K562 (cell line): ENCODE data around the gene TMEM123. TPM values are rescaled to one million over a fixed set of nuclear protein-coding genes. Genes with fewer than 3 reads are reported as not detected.

Source experiments
- ARID3A ChIP-seq: IDR thresholded peaks from 2 replicates; pipeline ENCODE4 v1.6.1; 2012; ENCODE audit warnings: low read depth, low read length, improper control_type of control experiment, borderline replicate concordance
- CBX1 ChIP-seq: sonication (generic); IDR thresholded peaks from 2 replicates; pipeline ENCODE4 v1.6.1; 2016; ENCODE audit warnings: antibody characterized with exemption, low read depth, mild to moderate bottlenecking
- CXXC5 ChIP-seq: fragments of 250-450 bp; sonication (Bioruptor Pico); IDR thresholded peaks from 2 replicates; pipeline ENCODE4 v1.8.0; 2022; ENCODE audit warnings: inconsistent platforms, mild to moderate bottlenecking, moderate library complexity
- GABPB1 ChIP-seq: sonication (generic); formaldehyde crosslinking; IDR thresholded peaks from 2 replicates; pipeline ENCODE4 v1.8.0; 2022; ENCODE audit warnings: mild to moderate bottlenecking, missing genetic modification reagents
- GTF2F1 ChIP-seq: IDR thresholded peaks from 2 replicates; pipeline ENCODE4 v1.6.1; 2011; ENCODE audit warnings: low read depth, low read length, improper control_type of control experiment
- HDAC1 ChIP-seq, 2 experiments: fragments of 450-650 bp; IDR thresholded peaks; 2 replicates each; pipeline ENCODE4 v1.6.1; 2016 to 2017; ENCODE audit warnings: inconsistent platforms in 1 of 2, mild to moderate bottlenecking in 1 of 2, moderate library complexity in 1 of 2
- IRF9 ChIP-seq: fragments of 450-650 bp; IDR thresholded peaks from 2 replicates; pipeline ENCODE4 v1.6.1; 2016; ENCODE audit warnings: missing biosample characterization, missing genetic modification characterization
- KDM2B ChIP-seq: fragments of 250-450 bp; sonication (Bioruptor Pico); IDR thresholded peaks from 2 replicates; pipeline ENCODE4 v1.8.0; 2021; ENCODE audit warnings: mild to moderate bottlenecking, moderate library complexity
- MAFG ChIP-seq: fragments of 450-650 bp; conservative IDR thresholded peaks from 2 replicates; pipeline ENCODE4 v1.6.1; 2016; ENCODE audit warnings: missing genetic modification characterization, missing compliant biosample characterization
- POLR2AphosphoS2 ChIP-seq: IDR thresholded peaks from 2 replicates; pipeline ENCODE4 v1.6.1; 2012; ENCODE audit warnings: low read length, improper control_type of control experiment
- POLR2AphosphoS5 ChIP-seq: IDR thresholded peaks from 2 replicates; pipeline ENCODE4 v1.6.1; 2011; ENCODE audit warnings: mild to moderate bottlenecking, low read depth, low read length, moderate library complexity; ENCODE audit not compliant: control insufficient read depth, insufficient read depth
- RB1 ChIP-seq: fragments of 450-650 bp; IDR thresholded peaks from 2 replicates; pipeline ENCODE4 v1.6.1; 2017; ENCODE audit warnings: low read depth, mild to moderate bottlenecking
- RFX5 ChIP-seq: IDR thresholded peaks from 2 replicates; pipeline ENCODE4 v1.6.1; 2011; ENCODE audit warnings: low read depth, mild to moderate bottlenecking, improper control_type of control experiment, low read length
- TCF7L2 ChIP-seq: fragments of 150-350 bp; IDR thresholded peaks from 2 replicates; pipeline ENCODE4 v1.6.1; 2016; ENCODE audit warnings: low read depth, mild to moderate bottlenecking, low read length, moderate library complexity
- TCFL5 ChIP-seq: fragments of 250-450 bp; sonication (Bioruptor Pico); conservative IDR thresholded peaks from 2 replicates; pipeline ENCODE4 v1.6.1; 2021; ENCODE audit warnings: mild to moderate bottlenecking, moderate library complexity, matching md5 sums
- U2AF1 ChIP-seq: fragments of 200-400 bp; formaldehyde crosslinking; optimal IDR thresholded peaks from 2 replicates; pipeline ENCODE3; 2017; ENCODE audit warnings: mild to moderate bottlenecking, low read depth, low read length, moderate library complexity
- XRCC5 ChIP-seq: fragments of 200-400 bp; formaldehyde crosslinking; IDR thresholded peaks from 2 replicates; pipeline ENCODE4 v1.6.1; 2017; ENCODE audit warnings: low read depth, mild to moderate bottlenecking, low read length
- polyA plus RNA-seq, 8 experiments: library from polyadenylated mRNA; depleted of rRNA in 4 of 8; stranded (reverse) in 5 of 8; unstranded in 3 of 8; fragments of >200 nt; fragmentation: Nextera tagmentation in 2 of 8; fragmentation: Illumina TruSeq in 1 of 8; extraction: Ambion mirVana in 2 of 8; extraction: Trizol in 1 of 8; gene quantifications; 2 replicates each; pipeline versions ENCODE4 v1.2.1 to v1.2.3, GENCODE V29; 2011 to 2014; ENCODE audit warnings: inconsistent platforms in 1 of 8, missing spikeins in 1 of 8
- total RNA-seq, 7 experiments: library from RNA; depleted of rRNA in 6 of 7; stranded (reverse); fragments of >200 nt in 6 of 7; fragmentation: Illumina TruSeq in 2 of 7; extraction: Trizol in 2 of 7; gene quantifications; 2 replicates each; pipeline versions ENCODE4 v1.2.1 to v1.2.3, GENCODE V29; 2011 to 2021; ENCODE audit warnings: low replicate concordance in 1 of 7
- TF ChIP-seq, protein P1 (sequence below): sonication (generic); formaldehyde crosslinking; IDR thresholded peaks from 2 replicates; pipeline ENCODE4 v1.8.0; 2022; ENCODE audit warnings: mild to moderate bottlenecking, missing genetic modification reagents
- TF ChIP-seq, protein P2 (sequence below): sonication (generic); formaldehyde crosslinking; IDR thresholded peaks from 2 replicates; pipeline ENCODE4 v1.8.1; 2023; ENCODE audit warnings: mild to moderate bottlenecking, missing genetic modification reagents

Gene TMEM123
- total and polyA plus RNA-seq, 9 of the 15 experiments (the other 6 are each of a cell fraction or from before 2014, with no cell fraction given): 19.8 to 344 (median 82.4) TPM

GRCh38 chr11:102346748-102347461, 105.7 kb downstream of the TMEM123 start, which contains the start of gene BIRC2 (continued):
- TF ChIP-seq CBX1 (peak; percentile 60; the same call in 1 of the 2 replicates), POLR2AphosphoS2 (no peak), ARID3A (no peak), IRF9 (no peak), KDM2B (CRISPR knock-in tag) (peak; percentile 31; the same call in 1 of the 2 replicates), GTF2F1 (0 out of 2 replicates have a peak, but pooled peaks have one; percentile 73), TCF7L2 (no peak), POLR2AphosphoS5 (peak; percentile 67; the same call in 1 of the 2 replicates), CXXC5 (CRISPR knock-in tag) (peak; percentile 95), HDAC1 (IDR thresholded peaks at IDR 0.05) (peak in 1 of 2 experiments; percentile 59; a peak in 2 of 4 replicates), GABPB1 (CRISPR knock-in tag) (peak; percentile 82), U2AF1 (peak; percentile 85), XRCC5 (peak; percentile 79), RFX5 (no peak), MAFG (no peak), RB1 (peak; percentile 94), TCFL5 (CRISPR knock-in tag) (no peak)
- TF ChIP-seq, protein P1, sequence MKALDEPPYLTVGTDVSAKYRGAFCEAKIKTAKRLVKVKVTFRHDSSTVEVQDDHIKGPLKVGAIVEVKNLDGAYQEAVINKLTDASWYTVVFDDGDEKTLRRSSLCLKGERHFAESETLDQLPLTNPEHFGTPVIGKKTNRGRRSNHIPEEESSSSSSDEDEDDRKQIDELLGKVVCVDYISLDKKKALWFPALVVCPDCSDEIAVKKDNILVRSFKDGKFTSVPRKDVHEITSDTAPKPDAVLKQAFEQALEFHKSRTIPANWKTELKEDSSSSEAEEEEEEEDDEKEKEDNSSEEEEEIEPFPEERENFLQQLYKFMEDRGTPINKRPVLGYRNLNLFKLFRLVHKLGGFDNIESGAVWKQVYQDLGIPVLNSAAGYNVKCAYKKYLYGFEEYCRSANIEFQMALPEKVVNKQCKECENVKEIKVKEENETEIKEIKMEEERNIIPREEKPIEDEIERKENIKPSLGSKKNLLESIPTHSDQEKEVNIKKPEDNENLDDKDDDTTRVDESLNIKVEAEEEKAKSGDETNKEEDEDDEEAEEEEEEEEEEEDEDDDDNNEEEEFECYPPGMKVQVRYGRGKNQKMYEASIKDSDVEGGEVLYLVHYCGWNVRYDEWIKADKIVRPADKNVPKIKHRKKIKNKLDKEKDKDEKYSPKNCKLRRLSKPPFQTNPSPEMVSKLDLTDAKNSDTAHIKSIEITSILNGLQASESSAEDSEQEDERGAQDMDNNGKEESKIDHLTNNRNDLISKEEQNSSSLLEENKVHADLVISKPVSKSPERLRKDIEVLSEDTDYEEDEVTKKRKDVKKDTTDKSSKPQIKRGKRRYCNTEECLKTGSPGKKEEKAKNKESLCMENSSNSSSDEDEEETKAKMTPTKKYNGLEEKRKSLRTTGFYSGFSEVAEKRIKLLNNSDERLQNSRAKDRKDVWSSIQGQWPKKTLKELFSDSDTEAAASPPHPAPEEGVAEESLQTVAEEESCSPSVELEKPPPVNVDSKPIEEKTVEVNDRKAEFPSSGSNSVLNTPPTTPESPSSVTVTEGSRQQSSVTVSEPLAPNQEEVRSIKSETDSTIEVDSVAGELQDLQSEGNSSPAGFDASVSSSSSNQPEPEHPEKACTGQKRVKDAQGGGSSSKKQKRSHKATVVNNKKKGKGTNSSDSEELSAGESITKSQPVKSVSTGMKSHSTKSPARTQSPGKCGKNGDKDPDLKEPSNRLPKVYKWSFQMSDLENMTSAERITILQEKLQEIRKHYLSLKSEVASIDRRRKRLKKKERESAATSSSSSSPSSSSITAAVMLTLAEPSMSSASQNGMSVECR (CRISPR knock-in tag): no peak
- TF ChIP-seq, protein P2, sequence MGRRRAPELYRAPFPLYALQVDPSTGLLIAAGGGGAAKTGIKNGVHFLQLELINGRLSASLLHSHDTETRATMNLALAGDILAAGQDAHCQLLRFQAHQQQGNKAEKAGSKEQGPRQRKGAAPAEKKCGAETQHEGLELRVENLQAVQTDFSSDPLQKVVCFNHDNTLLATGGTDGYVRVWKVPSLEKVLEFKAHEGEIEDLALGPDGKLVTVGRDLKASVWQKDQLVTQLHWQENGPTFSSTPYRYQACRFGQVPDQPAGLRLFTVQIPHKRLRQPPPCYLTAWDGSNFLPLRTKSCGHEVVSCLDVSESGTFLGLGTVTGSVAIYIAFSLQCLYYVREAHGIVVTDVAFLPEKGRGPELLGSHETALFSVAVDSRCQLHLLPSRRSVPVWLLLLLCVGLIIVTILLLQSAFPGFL (CRISPR knock-in tag): no peak
